Measurements from ENCODE around the gene CHCHD3. TPM values are rescaled to one million over a fixed set of nuclear protein-coding genes. Genes with fewer than 3 reads are reported as not detected.

Gene CHCHD3
- total and polyA plus RNA-seq, 2 of the 4 experiments (the other 2 are of a cell fraction): 56.9 to 141 TPM

GRCh38 chr7:132750530-132751217, 331.2 kb downstream of the CHCHD3 start:
- intact Hi-C loops (cut with micrococcal nuclease): no loop called here

More at GRCh38 chr7:132750530-132751217, 331.2 kb downstream of the CHCHD3 start:
- H3K14ac ChIP-seq (replicated peaks; ENCODE audit: low read depth, low read length): no peak overlapping the region
- peak overlapping the region; percentile 13 for H2AFZ ChIP-seq (replicated peaks; ENCODE audit: low read length, poor library complexity)
- no peak overlapping the region for H3K27ac ChIP-seq (ENCODE audit: insufficient read depth, low read length)
- H3K9me1 ChIP-seq (ENCODE audit: insufficient read depth, low read length): no peaks in the 10 kb centered on the region; the same call in 1 of the 2 replicates
- BruUV-seq (replicated peaks): no TSS peak
- no peaks in the 10 kb centered on the region for H3K36me3 ChIP-seq (ENCODE audit: control insufficient read depth, insufficient read depth, low read length)
- H2AK9ac ChIP-seq (replicated peaks; ENCODE audit: low read depth, low read length, poor library complexity): no peak overlapping the region
- no peaks in the 10 kb centered on the region for H4K20me1 ChIP-seq (ENCODE audit: insufficient read depth, low read length)
- DNase-seq (peak; percentile 45), ATAC-seq (ENCODE audit: low read depth) (peak; percentile 79)
- no peak overlapping the region for H3K9ac ChIP-seq (ENCODE audit: low read depth, low read length)
- no peak overlapping the region for H3K56ac ChIP-seq (ENCODE audit: extremely low read depth, insufficient read depth, low read length)
- H4K5ac ChIP-seq (ENCODE audit: low read depth, low read length): no peak overlapping the region
- H4K8ac ChIP-seq (ENCODE audit: low read depth in 2 of 2, low read length in 2 of 2): no peak overlapping the region
- peaks cover 39% of the 10 kb centered on the region for H3K27me3 ChIP-seq (ENCODE audit: control insufficient read depth, insufficient read depth, low read length)
- H3K4ac ChIP-seq (ENCODE audit: low read depth, low read length): no peak overlapping the region
- H3K23ac ChIP-seq (ENCODE audit: low read depth, low read length): no peak overlapping the region
- no peak overlapping the region for H2BK120ac ChIP-seq (ENCODE audit: low read depth, low read length)
- no peaks in the 10 kb centered on the region for H3K4me1 ChIP-seq (ENCODE audit: control insufficient read depth, insufficient read depth, low read length)
- no peak overlapping the region for H3K18ac ChIP-seq (ENCODE audit: low read depth, low read length)
- ChIA-PET POLR2A (ENCODE audit: unreplicated experiment) (no interaction called here), CTCF (interaction anchor here (0.6 to 0.8 kb wide), 2 partner anchors 15 to 113 kb away, joined by 3 to 4 read pairs; no protein-coding TSS in a partner anchor)
- in situ Hi-C loops (cut with MboI; ENCODE audit: low sequenced_read_pairs): no loop called here
- no peak overlapping the region for H2BK15ac ChIP-seq (ENCODE audit: low read depth, low read length)
- dilution Hi-C loops (cut with HindIII; ENCODE audit: low sequenced_read_pairs, unreplicated experiment): no loop called here
- H3K79me1 ChIP-seq (ENCODE audit: low read depth in 1 of 2, low read length in 2 of 2): no peaks in the 10 kb centered on the region
- peak overlapping the region; percentile 36 for H3K4me2 ChIP-seq (ENCODE audit: low read depth, low read length)
- no peak overlapping the region for H4K91ac ChIP-seq (ENCODE audit: insufficient read depth, low read depth, low read length)
- no peak overlapping the region for H2BK5ac ChIP-seq (ENCODE audit: low read depth, low read length, poor library complexity, severe bottlenecking)
- H2AK5ac ChIP-seq (ENCODE audit: low read depth, low read length): no peak overlapping the region
- H3K9me3 ChIP-seq (ENCODE audit: control insufficient read depth, insufficient read depth, low read length): 0 out of 2 replicates have a peak, but pooled peaks cover 2% of the 10 kb centered on the region
- TF ChIP-seq RFX5 (IDR thresholded peaks at IDR 0.05; ENCODE audit: low read depth, low read length) (peak; percentile 66; the same call in 1 of the 2 replicates), FOS (IDR thresholded peaks at IDR 0.05; ENCODE audit: low read depth, low read length) (no peak), SMC3 (IDR thresholded peaks at IDR 0.05; ENCODE audit: low read depth, low read length) (no peak)
- H2BK20ac ChIP-seq (ENCODE audit: low read depth, low read length): no peak overlapping the region
- no peak overlapping the region for H3K4me3 ChIP-seq (ENCODE audit: insufficient read depth, low read depth, low read length)
- WGBS, 2 experiments (ENCODE audit: extremely low coverage in 2 of 2, insufficient read length in 1 of 2): 20% methylated on average over 2 of the region's 11 CpGs; no CpG with 5 or more reads in 1 of the 2 experiments
